SU-DHL-6 (cell line): ENCODE results near the gene DCUN1D2.

ENCODE experiments used
- H2AFZ ChIP-seq: fragments of 200-600 bp; sonication (generic); 2 replicates; pipeline ENCODE4 v1.6.1; 2014; ENCODE audit warnings: low read depth, mild to moderate bottlenecking, moderate library complexity, mixed read lengths, antibody characterized with exemption, low read length; ENCODE audit not compliant: severe bottlenecking
- H3F3A ChIP-seq: fragments of 200-600 bp; shearing (Covaris generic); 2 replicates; pipeline ENCODE4 v1.6.0; 2016; ENCODE audit warnings: antibody characterized with exemption, mild to moderate bottlenecking; ENCODE audit not compliant: insufficient read depth
- H3K27ac ChIP-seq: fragments of 200-600 bp; sonication (generic); 2 replicates; pipeline ENCODE4 v1.5.1; 2016; ENCODE audit warnings: low read depth, mild to moderate bottlenecking, low read length, moderate library complexity, mixed read lengths
- H3K27me3 ChIP-seq: fragments of 200-600 bp; sonication (generic), shearing (Covaris generic); 2 replicates; pipeline ENCODE4 v1.6.0; 2014; ENCODE audit warnings: mild to moderate bottlenecking, low read length
- H3K36me3 ChIP-seq: fragments of 200-600 bp; sonication (generic); 2 replicates; pipeline ENCODE4 v1.6.1; 2014; ENCODE audit warnings: mild to moderate bottlenecking, low read length, mixed read lengths
- H3K4me2 ChIP-seq: fragments of 300-600, 200-600 bp; shearing (Covaris generic), sonication (generic); 2 replicates; pipeline ENCODE4 v1.6.0; 2014; ENCODE audit warnings: low read length, low read depth, mild to moderate bottlenecking; ENCODE audit not compliant: poor library complexity, severe bottlenecking
- H3K4me3 ChIP-seq: fragments of 200-600 bp; sonication (generic); 2 replicates; pipeline ENCODE4 v1.5.1; 2014; ENCODE audit warnings: antibody characterized with exemption, low read length, mild to moderate bottlenecking, mixed read lengths; ENCODE audit not compliant: insufficient read depth, poor library complexity, severe bottlenecking
- H3K79me2 ChIP-seq: fragments of 200-600 bp; sonication (generic); 2 replicates; pipeline ENCODE4 v1.6.1; 2014; ENCODE audit warnings: mild to moderate bottlenecking, low read length, moderate library complexity; ENCODE audit not compliant: insufficient read depth
- H3K9ac ChIP-seq: fragments of 200-600 bp; sonication (generic); 2 replicates; pipeline ENCODE4 v1.7.0; 2014; ENCODE audit warnings: mild to moderate bottlenecking, low read length
- H3K9me2 ChIP-seq: fragments of 200-600 bp; sonication (generic); replicated peaks from 2 replicates; pipeline ENCODE4 v1.6.1; 2014; ENCODE audit warnings: low read length; ENCODE audit not compliant: insufficient read depth
- H3K9me3 ChIP-seq: fragments of 200-600 bp; sonication (generic); 2 replicates; pipeline ENCODE4 v1.6.1; 2014; ENCODE audit warnings: low read length, mixed read lengths; ENCODE audit not compliant: insufficient read depth
- H4K20me1 ChIP-seq: fragments of 200-600 bp; sonication (generic); 2 replicates; pipeline ENCODE4 v1.6.1; 2014; ENCODE audit warnings: low read depth, mild to moderate bottlenecking, antibody characterized with exemption, low read length, moderate library complexity, mixed read lengths
- EZH2phosphoT487 ChIP-seq: fragments of 200-600 bp; sonication (generic), shearing (Covaris generic); conservative IDR thresholded peaks from 2 replicates; pipeline ENCODE4 v1.6.1; 2018; ENCODE audit warnings: mild to moderate bottlenecking, antibody characterized with exemption, low read length, moderate library complexity, mixed read lengths
- TF ChIP-seq, protein P1 (sequence below): fragments of 200-600 bp; sonication (generic); IDR thresholded peaks from one replicate; pipeline ENCODE4 v1.5.1; 2017; ENCODE audit warnings: antibody characterized with exemption, mild to moderate bottlenecking, low read length, moderate library complexity; ENCODE audit not compliant: insufficient read depth, poor library complexity, severe bottlenecking

DCUN1D2 gene

GRCh38 chr13:113410472-113411201, 79.9 kb downstream of the DCUN1D2 start:
- Histone ChIP-seq H3K4me3 (no peak overlapping the region), H3F3A (no peaks in the 10 kb centered on the region), H3K4me2 (no peak overlapping the region), H3K9me3 (no peaks in the 10 kb centered on the region), H3K9me2 (no peaks in the 10 kb centered on the region), H3K36me3 (no peaks in the 10 kb centered on the region), H3K27ac (no peak overlapping the region), H3K27me3 (no peaks in the 10 kb centered on the region), H3K9ac (no peak overlapping the region), H3K79me2 (no peaks in the 10 kb centered on the region), H2AFZ (no peak overlapping the region), H4K20me1 (no peaks in the 10 kb centered on the region)
- TF ChIP-seq, protein P1, sequence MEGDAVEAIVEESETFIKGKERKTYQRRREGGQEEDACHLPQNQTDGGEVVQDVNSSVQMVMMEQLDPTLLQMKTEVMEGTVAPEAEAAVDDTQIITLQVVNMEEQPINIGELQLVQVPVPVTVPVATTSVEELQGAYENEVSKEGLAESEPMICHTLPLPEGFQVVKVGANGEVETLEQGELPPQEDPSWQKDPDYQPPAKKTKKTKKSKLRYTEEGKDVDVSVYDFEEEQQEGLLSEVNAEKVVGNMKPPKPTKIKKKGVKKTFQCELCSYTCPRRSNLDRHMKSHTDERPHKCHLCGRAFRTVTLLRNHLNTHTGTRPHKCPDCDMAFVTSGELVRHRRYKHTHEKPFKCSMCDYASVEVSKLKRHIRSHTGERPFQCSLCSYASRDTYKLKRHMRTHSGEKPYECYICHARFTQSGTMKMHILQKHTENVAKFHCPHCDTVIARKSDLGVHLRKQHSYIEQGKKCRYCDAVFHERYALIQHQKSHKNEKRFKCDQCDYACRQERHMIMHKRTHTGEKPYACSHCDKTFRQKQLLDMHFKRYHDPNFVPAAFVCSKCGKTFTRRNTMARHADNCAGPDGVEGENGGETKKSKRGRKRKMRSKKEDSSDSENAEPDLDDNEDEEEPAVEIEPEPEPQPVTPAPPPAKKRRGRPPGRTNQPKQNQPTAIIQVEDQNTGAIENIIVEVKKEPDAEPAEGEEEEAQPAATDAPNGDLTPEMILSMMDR, result no peak
- TF ChIP-seq EZH2phosphoT487, result no peak

GRCh38 chr13:113408562-113408961, 81.9 kb downstream of the DCUN1D2 start:
- Histone ChIP-seq H2AFZ (no peak overlapping the region), H3K4me2 (no peak overlapping the region), H3K9ac (no peak overlapping the region), H3K36me3 (no peaks in the 10 kb centered on the region), H3F3A (no peaks in the 10 kb centered on the region), H3K9me2 (no peaks in the 10 kb centered on the region), H3K79me2 (no peaks in the 10 kb centered on the region), H3K9me3 (no peaks in the 10 kb centered on the region), H3K27me3 (no peaks in the 10 kb centered on the region), H3K27ac (no peak overlapping the region), H4K20me1 (no peaks in the 10 kb centered on the region), H3K4me3 (no peak overlapping the region)
- TF ChIP-seq, protein P1, result no peak
- no peak for TF ChIP-seq EZH2phosphoT487

- Histone ChIP-seq H3F3A (no peaks in the 10 kb centered on the region), H3K9ac (no peak overlapping the region), H3K27ac (no peak overlapping the region), H3K4me2 (no peak overlapping the region), H4K20me1 (no peaks in the 10 kb centered on the region), H3K9me2 (no peaks in the 10 kb centered on the region), H3K79me2 (no peaks in the 10 kb centered on the region), H2AFZ (no peak overlapping the region), H3K27me3 (no peaks in the 10 kb centered on the region), H3K4me3 (no peak overlapping the region), H3K9me3 (no peaks in the 10 kb centered on the region), H3K36me3 (no peaks in the 10 kb centered on the region)
- TF ChIP-seq, protein P1, result no peak
- TF ChIP-seq EZH2phosphoT487, result no peak
Observed at GRCh38 chr13:113407531-113408393, 82.7 kb downstream of the DCUN1D2 start.
